ENCODE data around the gene BMPER. TPM values are rescaled to one million over a fixed set of nuclear protein-coding genes. Genes with fewer than 3 reads are reported as not detected.

BMPER gene
- total and polyA plus RNA-seq, 10 of the 15 experiments (the other 5 are each of a cell fraction or from before 2014, with no cell fraction given), result 0.02 to 0.08 TPM; not detected in 8

DNA sequence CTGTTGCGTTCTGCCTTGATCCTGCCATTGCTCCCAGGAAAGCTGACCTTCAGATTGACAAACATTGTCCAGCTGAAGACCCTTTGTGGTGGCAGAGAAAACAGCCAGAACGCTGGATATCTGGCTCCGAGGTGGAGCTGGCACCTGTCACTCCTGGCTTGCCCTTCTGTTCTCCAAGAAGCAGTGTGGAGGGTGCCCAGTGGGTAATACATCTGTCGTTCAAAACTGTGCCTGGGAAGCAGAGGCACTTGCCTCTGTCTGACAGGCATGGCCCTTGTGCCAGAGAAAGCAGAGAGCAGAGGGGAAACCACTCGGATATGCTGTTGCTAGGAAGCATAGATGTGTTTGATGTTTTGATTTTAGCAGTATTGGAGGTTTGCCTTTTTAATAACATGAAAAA is 231.4 kb downstream of the BMPER start:
- Histone ChIP-seq H2AFZ (ENCODE audit: control insufficient read depth, low read depth, low read length) (no peak overlapping the region), H3K36me3 (ENCODE audit: control insufficient read depth in 2 of 2, insufficient read depth in 2 of 2, low read length in 1 of 2) (no peaks in the 10 kb centered on the region), H3K27me3 (replicated peaks in 1 of 2; ENCODE audit: control insufficient read depth in 2 of 2, insufficient read depth in 2 of 2, low read length in 1 of 2) (no peaks in the 10 kb centered on the region), H3K4me2 (ENCODE audit: control insufficient read depth, insufficient read depth) (no peak overlapping the region), H3K9ac (ENCODE audit: control insufficient read depth, insufficient read depth, low read length) (no peak overlapping the region), H3K9me3 (replicated peaks; ENCODE audit: control insufficient read depth, insufficient read depth, low read length) (no peaks in the 10 kb centered on the region), H3K4me3 (no peak overlapping the region), H3K79me2 (ENCODE audit: control insufficient read depth, insufficient read depth, low read length) (no peaks in the 10 kb centered on the region), H3K4me1 (ENCODE audit: control insufficient read depth, insufficient read depth, low read length) (no peaks in the 10 kb centered on the region), H3K27ac (ENCODE audit: control insufficient read depth, insufficient read depth) (no peak overlapping the region), H4K20me1 (ENCODE audit: control insufficient read depth, insufficient read depth) (no peaks in the 10 kb centered on the region)
- ChIA-PET CTCF (interaction anchor here (1.0 to 1.5 kb wide), 2 partner anchors 8 kb away, joined by 3 read pairs; no protein-coding TSS in a partner anchor), POLR2A (no interaction called here), RAD21 (ENCODE audit: unreplicated experiment) (no interaction called here), SMC1A (ENCODE audit: uncharacterized antibody, unreplicated experiment) (no interaction called here)
- FAIRE-seq (no peak), DNase-seq (ENCODE audit: low read depth, low spot score) (no peak), ATAC-seq (no peak)
- 1% methylated on average over 5 of the region's 5 CpGs for WGBS (ENCODE audit: insufficient coverage, insufficient replicate concordance, low lambda C conversion rate, missing lambda C conversion rate)
- TF ChIP-seq ZNF384 (IDR thresholded peaks at IDR 0.05; ENCODE audit: borderline replicate concordance, low read depth, low read length), result no peak
- no peak for TF ChIP-seq GABPA (IDR thresholded peaks at IDR 0.05; ENCODE audit: low read depth)
- no peak for TF ChIP-seq ZNF592 (IDR thresholded peaks at IDR 0.05)
- no peak for TF ChIP-seq ETV6 (conservative IDR thresholded peaks at IDR 0.05 in 1 of 2, IDR thresholded peaks at IDR 0.05 in 1 of 2; ENCODE audit: borderline replicate concordance in 1 of 2, low read depth in 1 of 2)
- TF ChIP-seq SREBF1 (IDR thresholded peaks at IDR 0.05; ENCODE audit: low read length), result no peak
- TF ChIP-seq YY1 (IDR thresholded peaks at IDR 0.05; ENCODE audit: low read depth, low read length), result no peak
- no peak for TF ChIP-seq SUZ12 (IDR thresholded peaks at IDR 0.05; ENCODE audit: unreplicated experiment)
- no peak for TF ChIP-seq SIX5 (IDR thresholded peaks at IDR 0.05; ENCODE audit: low read depth, low read length, severe bottlenecking)
- TF ChIP-seq, protein P1, sequence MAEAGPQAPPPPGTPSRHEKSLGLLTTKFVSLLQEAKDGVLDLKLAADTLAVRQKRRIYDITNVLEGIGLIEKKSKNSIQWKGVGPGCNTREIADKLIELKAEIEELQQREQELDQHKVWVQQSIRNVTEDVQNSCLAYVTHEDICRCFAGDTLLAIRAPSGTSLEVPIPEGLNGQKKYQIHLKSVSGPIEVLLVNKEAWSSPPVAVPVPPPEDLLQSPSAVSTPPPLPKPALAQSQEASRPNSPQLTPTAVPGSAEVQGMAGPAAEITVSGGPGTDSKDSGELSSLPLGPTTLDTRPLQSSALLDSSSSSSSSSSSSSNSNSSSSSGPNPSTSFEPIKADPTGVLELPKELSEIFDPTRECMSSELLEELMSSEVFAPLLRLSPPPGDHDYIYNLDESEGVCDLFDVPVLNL (IDR thresholded peaks at IDR 0.05; ENCODE audit: low read depth, low read length), result no peak
- intact Hi-C loops (cut with micrococcal nuclease; ENCODE audit: unreplicated experiment) (loop anchor here (10.0 kb wide), 2 partner anchors 188 to 298 kb away; no protein-coding TSS in a partner anchor), in situ Hi-C loops (cut with MboI) (no loop called here)
- no TSS peak for BruUV-seq (replicated peaks)
